Measurements from ENCODE around the gene GPHB5. TPM values are rescaled to one million over a fixed set of nuclear protein-coding genes. Genes with fewer than 3 reads are reported as not detected.

GPHB5 gene
- total and polyA plus RNA-seq, 4 donors = not detected

DNA sequence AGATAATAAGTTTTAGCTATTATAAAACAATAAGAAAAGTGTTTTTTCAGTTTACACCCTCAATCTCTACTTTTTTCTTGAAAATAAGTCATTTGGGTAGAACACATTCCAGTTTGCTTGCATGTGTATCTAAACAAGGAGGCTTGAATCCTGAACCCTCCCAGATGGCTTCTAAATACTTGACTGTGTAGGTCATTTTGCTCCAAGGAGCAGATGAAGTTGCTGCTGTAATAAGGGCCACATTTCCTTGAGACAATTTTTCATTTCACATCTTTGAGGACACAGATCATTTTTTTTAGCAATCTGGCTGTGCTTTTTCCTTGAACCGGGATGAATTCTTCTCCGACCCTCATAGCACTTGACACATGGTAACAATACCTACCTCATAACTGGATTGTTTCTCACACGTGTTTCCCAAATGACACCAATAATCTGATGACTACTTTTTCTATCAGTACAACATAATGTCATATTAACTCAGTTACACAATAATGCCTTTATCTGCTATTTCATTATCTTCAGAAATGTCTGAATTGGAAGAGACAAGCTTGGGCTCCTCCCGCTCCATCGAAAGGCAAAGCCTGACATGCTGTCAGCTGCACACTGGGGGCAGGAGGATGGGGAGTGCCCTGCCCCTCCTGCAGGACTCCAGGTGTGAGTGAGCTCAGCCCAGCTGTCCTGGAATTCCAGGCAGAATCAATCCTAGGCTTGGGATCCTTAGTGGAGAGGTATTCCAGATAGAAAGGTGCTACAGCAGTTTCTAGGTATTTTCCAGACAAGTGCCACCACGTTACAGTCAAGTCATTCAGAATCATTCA is 30.9 kb downstream of the GPHB5 start:
- Histone ChIP-seq H3K27ac (ENCODE audit: low read depth in 1 of 2, low read length in 2 of 2) (no peak overlapping the region), H3K36me3 (ENCODE audit: control insufficient read depth in 4 of 4, insufficient read depth in 3 of 4, low read depth in 1 of 4, low read length in 3 of 4) (no peaks in the 10 kb centered on the region), H3K27me3 (ENCODE audit: control insufficient read depth in 4 of 4, insufficient read depth in 4 of 4, low read length in 3 of 4) (peaks cover 0 to 4% (median 0%) of the 10 kb centered on the region in 4 donors), H3K9me3 (ENCODE audit: control insufficient read depth in 4 of 4, low read length in 3 of 4) (no peaks in the 10 kb centered on the region), H3K4me3 (ENCODE audit: low read depth in 1 of 3, low read length in 3 of 3) (no peak overlapping the region), H3K4me1 (ENCODE audit: control insufficient read depth in 4 of 4, insufficient read depth in 4 of 4, low read length in 3 of 4) (peaks cover 0 to 6% (median 0%) of the 10 kb centered on the region in 4 donors), H3K9ac (ENCODE audit: low read depth in 1 of 2, low read length in 2 of 2) (no peak overlapping the region)
- 82% methylated on average over 6 of the region's 6 CpGs for WGBS
- TF ChIP-seq, protein P1, sequence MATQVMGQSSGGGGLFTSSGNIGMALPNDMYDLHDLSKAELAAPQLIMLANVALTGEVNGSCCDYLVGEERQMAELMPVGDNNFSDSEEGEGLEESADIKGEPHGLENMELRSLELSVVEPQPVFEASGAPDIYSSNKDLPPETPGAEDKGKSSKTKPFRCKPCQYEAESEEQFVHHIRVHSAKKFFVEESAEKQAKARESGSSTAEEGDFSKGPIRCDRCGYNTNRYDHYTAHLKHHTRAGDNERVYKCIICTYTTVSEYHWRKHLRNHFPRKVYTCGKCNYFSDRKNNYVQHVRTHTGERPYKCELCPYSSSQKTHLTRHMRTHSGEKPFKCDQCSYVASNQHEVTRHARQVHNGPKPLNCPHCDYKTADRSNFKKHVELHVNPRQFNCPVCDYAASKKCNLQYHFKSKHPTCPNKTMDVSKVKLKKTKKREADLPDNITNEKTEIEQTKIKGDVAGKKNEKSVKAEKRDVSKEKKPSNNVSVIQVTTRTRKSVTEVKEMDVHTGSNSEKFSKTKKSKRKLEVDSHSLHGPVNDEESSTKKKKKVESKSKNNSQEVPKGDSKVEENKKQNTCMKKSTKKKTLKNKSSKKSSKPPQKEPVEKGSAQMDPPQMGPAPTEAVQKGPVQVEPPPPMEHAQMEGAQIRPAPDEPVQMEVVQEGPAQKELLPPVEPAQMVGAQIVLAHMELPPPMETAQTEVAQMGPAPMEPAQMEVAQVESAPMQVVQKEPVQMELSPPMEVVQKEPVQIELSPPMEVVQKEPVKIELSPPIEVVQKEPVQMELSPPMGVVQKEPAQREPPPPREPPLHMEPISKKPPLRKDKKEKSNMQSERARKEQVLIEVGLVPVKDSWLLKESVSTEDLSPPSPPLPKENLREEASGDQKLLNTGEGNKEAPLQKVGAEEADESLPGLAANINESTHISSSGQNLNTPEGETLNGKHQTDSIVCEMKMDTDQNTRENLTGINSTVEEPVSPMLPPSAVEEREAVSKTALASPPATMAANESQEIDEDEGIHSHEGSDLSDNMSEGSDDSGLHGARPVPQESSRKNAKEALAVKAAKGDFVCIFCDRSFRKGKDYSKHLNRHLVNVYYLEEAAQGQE (IDR thresholded peaks at IDR 0.05) = no peak
- no peak for TF ChIP-seq NR2F2 (IDR thresholded peaks at IDR 0.05)
- no peak for TF ChIP-seq TAF1 (conservative IDR thresholded peaks at IDR 0.05)
- TF ChIP-seq, protein P2, sequence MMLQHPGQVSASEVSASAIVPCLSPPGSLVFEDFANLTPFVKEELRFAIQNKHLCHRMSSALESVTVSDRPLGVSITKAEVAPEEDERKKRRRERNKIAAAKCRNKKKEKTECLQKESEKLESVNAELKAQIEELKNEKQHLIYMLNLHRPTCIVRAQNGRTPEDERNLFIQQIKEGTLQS (IDR thresholded peaks at IDR 0.05) = no peak
- no peak for TF ChIP-seq HNF4A (conservative IDR thresholded peaks at IDR 0.05)
- TF ChIP-seq GABPA (IDR thresholded peaks at IDR 0.05 in 1 of 2, conservative IDR thresholded peaks at IDR 0.05 in 1 of 2) = no peak
- TF ChIP-seq RAD21 (IDR thresholded peaks at IDR 0.05) = no peak
- TF ChIP-seq HNF4G (IDR thresholded peaks at IDR 0.05) = no peak
- TF ChIP-seq, protein P3, sequence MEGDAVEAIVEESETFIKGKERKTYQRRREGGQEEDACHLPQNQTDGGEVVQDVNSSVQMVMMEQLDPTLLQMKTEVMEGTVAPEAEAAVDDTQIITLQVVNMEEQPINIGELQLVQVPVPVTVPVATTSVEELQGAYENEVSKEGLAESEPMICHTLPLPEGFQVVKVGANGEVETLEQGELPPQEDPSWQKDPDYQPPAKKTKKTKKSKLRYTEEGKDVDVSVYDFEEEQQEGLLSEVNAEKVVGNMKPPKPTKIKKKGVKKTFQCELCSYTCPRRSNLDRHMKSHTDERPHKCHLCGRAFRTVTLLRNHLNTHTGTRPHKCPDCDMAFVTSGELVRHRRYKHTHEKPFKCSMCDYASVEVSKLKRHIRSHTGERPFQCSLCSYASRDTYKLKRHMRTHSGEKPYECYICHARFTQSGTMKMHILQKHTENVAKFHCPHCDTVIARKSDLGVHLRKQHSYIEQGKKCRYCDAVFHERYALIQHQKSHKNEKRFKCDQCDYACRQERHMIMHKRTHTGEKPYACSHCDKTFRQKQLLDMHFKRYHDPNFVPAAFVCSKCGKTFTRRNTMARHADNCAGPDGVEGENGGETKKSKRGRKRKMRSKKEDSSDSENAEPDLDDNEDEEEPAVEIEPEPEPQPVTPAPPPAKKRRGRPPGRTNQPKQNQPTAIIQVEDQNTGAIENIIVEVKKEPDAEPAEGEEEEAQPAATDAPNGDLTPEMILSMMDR (IDR thresholded peaks at IDR 0.05; ENCODE audit: low read depth, low read length, missing input control) = no peak
- no peak for TF ChIP-seq YY1 (IDR thresholded peaks at IDR 0.05)
- TF ChIP-seq EGR1 (IDR thresholded peaks at IDR 0.05; ENCODE audit: low read depth in 2 of 2) = no peak
- DNase-seq (ENCODE audit: low spot score) = no peak

DNA sequence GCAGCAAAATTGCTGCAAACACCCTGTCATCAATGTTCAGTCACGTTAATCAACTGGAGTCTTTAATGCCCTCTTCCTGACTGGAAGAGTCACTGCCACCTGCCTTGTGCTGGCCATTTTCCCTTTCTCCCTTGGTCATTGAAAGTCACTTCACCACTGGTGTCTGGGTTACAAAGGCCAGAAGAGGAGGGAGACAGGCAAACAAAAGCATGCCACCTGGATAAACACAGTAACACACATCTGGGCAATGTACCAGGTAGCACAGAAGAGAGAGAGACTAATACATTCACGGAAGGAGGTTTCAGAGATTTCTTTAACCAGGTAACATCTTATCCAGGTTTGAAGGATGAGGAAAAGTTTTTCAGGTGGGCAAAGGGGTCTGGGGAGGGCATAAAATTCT is 32.7 kb downstream of the GPHB5 start:
- Histone ChIP-seq H3K4me1 (ENCODE audit: control insufficient read depth in 4 of 4, insufficient read depth in 4 of 4, low read length in 3 of 4) (peaks cover 0 to 6% (median 0%) of the 10 kb centered on the region in 4 donors), H3K4me3 (ENCODE audit: low read depth in 1 of 3, low read length in 3 of 3) (no peak overlapping the region), H3K27me3 (ENCODE audit: control insufficient read depth in 4 of 4, insufficient read depth in 4 of 4, low read length in 3 of 4) (peaks cover 0 to 1% (median 0%) of the 10 kb centered on the region in 4 donors), H3K36me3 (ENCODE audit: control insufficient read depth in 4 of 4, insufficient read depth in 3 of 4, low read depth in 1 of 4, low read length in 3 of 4) (no peaks in the 10 kb centered on the region), H3K9ac (ENCODE audit: low read depth in 1 of 2, low read length in 2 of 2) (no peak overlapping the region), H3K9me3 (ENCODE audit: control insufficient read depth in 4 of 4, low read length in 3 of 4) (no peaks in the 10 kb centered on the region), H3K27ac (ENCODE audit: low read depth in 1 of 2, low read length in 2 of 2) (no peak overlapping the region)
- TF ChIP-seq SP1 (IDR thresholded peaks at IDR 0.05) = no peak
- TF ChIP-seq HNF4A (conservative IDR thresholded peaks at IDR 0.05) = peak in 1 of 2 donors; percentile 19
- TF ChIP-seq, protein P2 (IDR thresholded peaks at IDR 0.05) = no peak
- no peak for TF ChIP-seq FOXA2 (IDR thresholded peaks at IDR 0.05)
- no peak for TF ChIP-seq RAD21 (IDR thresholded peaks at IDR 0.05)
- TF ChIP-seq RXRA (IDR thresholded peaks at IDR 0.05) = no peak
- TF ChIP-seq, protein P4, sequence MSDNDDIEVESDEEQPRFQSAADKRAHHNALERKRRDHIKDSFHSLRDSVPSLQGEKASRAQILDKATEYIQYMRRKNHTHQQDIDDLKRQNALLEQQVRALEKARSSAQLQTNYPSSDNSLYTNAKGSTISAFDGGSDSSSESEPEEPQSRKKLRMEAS (IDR thresholded peaks at IDR 0.05) = no peak
- 44% methylated on average over 2 of the region's 2 CpGs for WGBS
- no peak for DNase-seq (ENCODE audit: low spot score)
